ENCODE measurements around the gene TIMM17B. TPM values are rescaled to one million over a fixed set of nuclear protein-coding genes. Genes with fewer than 3 reads are reported as not detected.

TIMM17B gene
- total RNA-seq, 2 donors from 2014 or later: 49.2 to 56.5 TPM

GRCh38 chrX:48938721-48939425 lies 41.3 kb upstream of the TIMM17B start:
- no peak overlapping the region for H3K27ac ChIP-seq
- no peaks in the 10 kb centered on the region for H3K27me3 ChIP-seq
- H3K4me3 ChIP-seq: no peak overlapping the region
- DNase-seq (ENCODE audit: low spot score): no peak
- H3K4me1 ChIP-seq: peaks cover 0 to 17% of the 10 kb centered on the region in 2 donors
- no peaks in the 10 kb centered on the region for H3K9me3 ChIP-seq
- peaks cover 15% of the 10 kb centered on the region for H3K36me3 ChIP-seq
- no peak for TF ChIP-seq CTCF (IDR thresholded peaks at IDR 0.05)

GRCh38 chrX:48937054-48937907 lies 39.7 kb upstream of the TIMM17B start:
- no peak for DNase-seq (ENCODE audit: low spot score)
- no peak overlapping the region for H3K4me3 ChIP-seq
- H3K27me3 ChIP-seq: no peaks in the 10 kb centered on the region
- TF ChIP-seq CTCF (IDR thresholded peaks at IDR 0.05): no peak
- H3K4me1 ChIP-seq: peaks cover 0 to 17% of the 10 kb centered on the region in 2 donors
- no peak overlapping the region for H3K27ac ChIP-seq
- peaks cover 27% of the 10 kb centered on the region for H3K36me3 ChIP-seq
- H3K9me3 ChIP-seq: peaks cover 0 to 6% of the 10 kb centered on the region in 2 donors

- TF ChIP-seq CTCF (IDR thresholded peaks at IDR 0.05): no peak
- no peak overlapping the region for H3K4me3 ChIP-seq
- no peak overlapping the region for H3K27ac ChIP-seq
- peaks cover 0 to 6% of the 10 kb centered on the region in 2 donors for H3K9me3 ChIP-seq
- H3K36me3 ChIP-seq: peaks cover 27% of the 10 kb centered on the region
- H3K27me3 ChIP-seq: no peaks in the 10 kb centered on the region
- DNase-seq (ENCODE audit: low spot score): no peak
- peaks cover 0 to 14% of the 10 kb centered on the region in 2 donors for H3K4me1 ChIP-seq
Observed at GRCh38 chrX:48936429-48937053, 39.0 kb upstream of the TIMM17B start.

- DNase-seq (ENCODE audit: low spot score): no peak
- H3K4me1 ChIP-seq: peaks cover 0 to 8% of the 10 kb centered on the region in 2 donors
- no peak overlapping the region for H3K4me3 ChIP-seq
- no peak for TF ChIP-seq CTCF (IDR thresholded peaks at IDR 0.05)
- H3K27ac ChIP-seq: no peak overlapping the region
- no peaks in the 10 kb centered on the region for H3K27me3 ChIP-seq
- peaks cover 0 to 6% of the 10 kb centered on the region in 2 donors for H3K9me3 ChIP-seq
- peaks cover 27% of the 10 kb centered on the region for H3K36me3 ChIP-seq
Observed at GRCh38 chrX:48935301-48935670, 37.7 kb upstream of the TIMM17B start.

GRCh38 chrX:48934581-48935300 lies 37.2 kb upstream of the TIMM17B start:
- no peak for DNase-seq (ENCODE audit: low spot score)
- Histone ChIP-seq H3K27me3 (no peaks in the 10 kb centered on the region), H3K9me3 (peaks cover 0 to 6% of the 10 kb centered on the region in 2 donors), H3K27ac (no peak overlapping the region), H3K4me3 (no peak overlapping the region), H3K4me1 (peaks cover 0 to 6% of the 10 kb centered on the region in 2 donors), H3K36me3 (peaks cover 27% of the 10 kb centered on the region)
- TF ChIP-seq CTCF (IDR thresholded peaks at IDR 0.05): no peak
